ENCODE results near the gene TOP2B. TPM values are rescaled to one million over a fixed set of nuclear protein-coding genes. Genes with fewer than 3 reads are reported as not detected.

Gene TOP2B
- total and polyA plus RNA-seq, 4 donors, result 13.5 to 52.9 (median 34.5) TPM

DNA sequence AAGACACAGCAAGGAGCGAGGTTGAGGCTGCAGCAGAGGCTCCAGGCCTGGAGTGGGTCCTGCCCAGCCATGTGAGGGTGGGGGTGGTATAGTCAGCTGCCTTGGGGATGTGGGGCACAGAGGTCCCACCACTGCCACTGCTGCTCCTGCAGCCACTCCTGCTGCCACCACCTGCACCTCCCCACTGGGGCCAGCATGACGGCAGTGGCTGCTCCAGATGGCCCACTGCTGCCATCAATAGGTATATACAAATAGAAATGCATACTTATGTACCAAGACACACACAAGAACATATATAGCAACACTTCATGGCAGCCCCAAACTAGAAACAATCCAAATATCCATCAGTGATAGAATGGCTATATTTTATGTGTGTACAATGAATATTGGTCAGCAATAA is 10.0 kb upstream of the TOP2B start:
- WGBS, result 98% methylated on average over 2 of the region's 2 CpGs
- no peak overlapping the region for H3K27ac ChIP-seq (ENCODE audit: low read depth in 1 of 2, low read length in 2 of 2)
- TF ChIP-seq, protein P1, sequence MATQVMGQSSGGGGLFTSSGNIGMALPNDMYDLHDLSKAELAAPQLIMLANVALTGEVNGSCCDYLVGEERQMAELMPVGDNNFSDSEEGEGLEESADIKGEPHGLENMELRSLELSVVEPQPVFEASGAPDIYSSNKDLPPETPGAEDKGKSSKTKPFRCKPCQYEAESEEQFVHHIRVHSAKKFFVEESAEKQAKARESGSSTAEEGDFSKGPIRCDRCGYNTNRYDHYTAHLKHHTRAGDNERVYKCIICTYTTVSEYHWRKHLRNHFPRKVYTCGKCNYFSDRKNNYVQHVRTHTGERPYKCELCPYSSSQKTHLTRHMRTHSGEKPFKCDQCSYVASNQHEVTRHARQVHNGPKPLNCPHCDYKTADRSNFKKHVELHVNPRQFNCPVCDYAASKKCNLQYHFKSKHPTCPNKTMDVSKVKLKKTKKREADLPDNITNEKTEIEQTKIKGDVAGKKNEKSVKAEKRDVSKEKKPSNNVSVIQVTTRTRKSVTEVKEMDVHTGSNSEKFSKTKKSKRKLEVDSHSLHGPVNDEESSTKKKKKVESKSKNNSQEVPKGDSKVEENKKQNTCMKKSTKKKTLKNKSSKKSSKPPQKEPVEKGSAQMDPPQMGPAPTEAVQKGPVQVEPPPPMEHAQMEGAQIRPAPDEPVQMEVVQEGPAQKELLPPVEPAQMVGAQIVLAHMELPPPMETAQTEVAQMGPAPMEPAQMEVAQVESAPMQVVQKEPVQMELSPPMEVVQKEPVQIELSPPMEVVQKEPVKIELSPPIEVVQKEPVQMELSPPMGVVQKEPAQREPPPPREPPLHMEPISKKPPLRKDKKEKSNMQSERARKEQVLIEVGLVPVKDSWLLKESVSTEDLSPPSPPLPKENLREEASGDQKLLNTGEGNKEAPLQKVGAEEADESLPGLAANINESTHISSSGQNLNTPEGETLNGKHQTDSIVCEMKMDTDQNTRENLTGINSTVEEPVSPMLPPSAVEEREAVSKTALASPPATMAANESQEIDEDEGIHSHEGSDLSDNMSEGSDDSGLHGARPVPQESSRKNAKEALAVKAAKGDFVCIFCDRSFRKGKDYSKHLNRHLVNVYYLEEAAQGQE (IDR thresholded peaks at IDR 0.05), result no peak
- TF ChIP-seq, protein P2, sequence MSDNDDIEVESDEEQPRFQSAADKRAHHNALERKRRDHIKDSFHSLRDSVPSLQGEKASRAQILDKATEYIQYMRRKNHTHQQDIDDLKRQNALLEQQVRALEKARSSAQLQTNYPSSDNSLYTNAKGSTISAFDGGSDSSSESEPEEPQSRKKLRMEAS (IDR thresholded peaks at IDR 0.05), result no peak
- TF ChIP-seq FOXA1 (IDR thresholded peaks at IDR 0.05), result no peak
- TF ChIP-seq HNF4A (conservative IDR thresholded peaks at IDR 0.05), result no peak
- TF ChIP-seq NR2F2 (IDR thresholded peaks at IDR 0.05), result no peak
- no peak for TF ChIP-seq EGR1 (IDR thresholded peaks at IDR 0.05; ENCODE audit: low read depth in 2 of 2)
- no peak for TF ChIP-seq CTCF (IDR thresholded peaks at IDR 0.05; ENCODE audit: low read depth, low read length, missing input control)
- no peak for TF ChIP-seq ATF3 (IDR thresholded peaks at IDR 0.05)

DNA sequence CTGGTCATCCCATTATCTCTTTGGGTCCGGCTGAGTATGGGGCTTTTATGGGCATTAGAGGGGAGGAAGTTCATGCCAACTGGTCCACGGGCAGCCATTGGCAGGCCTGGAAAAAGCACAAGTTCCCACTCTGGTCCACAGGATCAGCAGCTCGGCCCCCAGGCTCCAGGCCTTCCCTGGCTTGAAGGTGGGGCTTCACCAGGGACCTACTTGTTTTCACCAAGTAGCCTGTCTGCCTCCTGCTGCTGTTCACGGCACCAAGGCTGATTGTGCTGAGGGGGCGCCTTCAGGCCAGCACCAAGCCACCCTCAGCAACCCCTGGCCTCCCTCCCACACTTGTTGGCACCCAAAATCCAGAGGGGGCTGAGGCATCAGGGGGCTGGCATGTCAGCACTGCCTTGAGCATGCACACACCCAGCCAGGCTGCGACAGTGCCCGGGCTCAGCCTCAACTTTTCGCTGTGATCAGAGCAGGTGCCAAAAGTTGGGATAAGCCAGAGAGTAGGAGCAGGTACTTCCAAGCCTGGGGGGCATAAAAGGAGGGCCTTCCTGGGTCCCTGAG is 9.1 kb upstream of the TOP2B start:
- WGBS, result 97% methylated on average over 8 of the region's 8 CpGs
- Histone ChIP-seq H3K9ac (ENCODE audit: low read depth in 1 of 2, low read length in 2 of 2) (no peak overlapping the region), H3K36me3 (ENCODE audit: control insufficient read depth in 4 of 4, insufficient read depth in 3 of 4, low read depth in 1 of 4, low read length in 3 of 4) (no peaks in the 10 kb centered on the region), H3K27ac (ENCODE audit: low read depth in 1 of 2, low read length in 2 of 2) (no peak overlapping the region), H3K27me3 (ENCODE audit: control insufficient read depth in 4 of 4, insufficient read depth in 4 of 4, low read length in 3 of 4) (no peaks in the 10 kb centered on the region), H3K4me1 (ENCODE audit: control insufficient read depth in 4 of 4, insufficient read depth in 4 of 4, low read length in 3 of 4) (no peaks in the 10 kb centered on the region), H3K4me3 (ENCODE audit: low read depth in 1 of 3, low read length in 3 of 3) (no peak overlapping the region), H3K9me3 (ENCODE audit: control insufficient read depth in 4 of 4, low read length in 3 of 4) (peaks cover 0 to 2% (median 0%) of the 10 kb centered on the region in 4 donors)
- DNase-seq (ENCODE audit: low spot score), result no peak
- no peak for TF ChIP-seq RXRA (IDR thresholded peaks at IDR 0.05)
- no peak for TF ChIP-seq JUND (IDR thresholded peaks at IDR 0.05)
- TF ChIP-seq FOXA1 (IDR thresholded peaks at IDR 0.05), result no peak
- TF ChIP-seq NR2F2 (IDR thresholded peaks at IDR 0.05), result no peak
- TF ChIP-seq TAF1 (conservative IDR thresholded peaks at IDR 0.05), result no peak
- TF ChIP-seq RAD21 (IDR thresholded peaks at IDR 0.05), result no peak
- TF ChIP-seq SP1 (IDR thresholded peaks at IDR 0.05), result no peak
- TF ChIP-seq, protein P1 (IDR thresholded peaks at IDR 0.05), result no peak
- no peak for TF ChIP-seq EGR1 (IDR thresholded peaks at IDR 0.05; ENCODE audit: low read depth in 2 of 2)
- no peak for TF ChIP-seq HNF4A (conservative IDR thresholded peaks at IDR 0.05)
- TF ChIP-seq HNF4G (IDR thresholded peaks at IDR 0.05), result no peak
- TF ChIP-seq ATF3 (IDR thresholded peaks at IDR 0.05), result no peak
- TF ChIP-seq, protein P2 (IDR thresholded peaks at IDR 0.05), result no peak
- no peak for TF ChIP-seq GABPA (IDR thresholded peaks at IDR 0.05 in 1 of 2, conservative IDR thresholded peaks at IDR 0.05 in 1 of 2)
- TF ChIP-seq CTCF (IDR thresholded peaks at IDR 0.05; ENCODE audit: low read depth, low read length, missing input control), result no peak

More for the DNA sequence above, 10.0 kb upstream of the TOP2B start:
- Histone ChIP-seq H3K4me1 (ENCODE audit: control insufficient read depth in 4 of 4, insufficient read depth in 4 of 4, low read length in 3 of 4) (no peaks in the 10 kb centered on the region), H3K36me3 (ENCODE audit: control insufficient read depth in 4 of 4, insufficient read depth in 3 of 4, low read depth in 1 of 4, low read length in 3 of 4) (no peaks in the 10 kb centered on the region), H3K9me3 (ENCODE audit: control insufficient read depth in 4 of 4, low read length in 3 of 4) (peaks cover 0 to 2% (median 0%) of the 10 kb centered on the region in 4 donors), H3K27me3 (ENCODE audit: control insufficient read depth in 4 of 4, insufficient read depth in 4 of 4, low read length in 3 of 4) (no peaks in the 10 kb centered on the region), H3K4me3 (ENCODE audit: low read depth in 1 of 3, low read length in 3 of 3) (no peak overlapping the region), H3K9ac (ENCODE audit: low read depth in 1 of 2, low read length in 2 of 2) (no peak overlapping the region)
- no peak for DNase-seq (ENCODE audit: low spot score)
